Activated CD4-positive, alpha-beta T cell treated with anti-CD3 and anti-CD28 coated beads for 24 hours (primary cell): Measurements from ENCODE around the gene TAGLN3.

ENCODE experiments used
- DNase-seq, 2 donors: peaks; one replicate each; pipeline ENCODE4 v3.0.0-alpha.2; 2020; ENCODE audit warnings: low read depth in 2 of 2

Gene TAGLN3

GRCh38 chr3:111998636-111999483 is at the start of gene TAGLN3:
TAGLN3 (plus strand) TSS chr3:111998922; CDS start chr3:111999423, 501 bp downstream.
- no peak for DNase-seq

GRCh38 chr3:111949712-111950111 is 49.0 kb upstream of the TAGLN3 start:
- DNase-seq = no peak

GRCh38 chr3:111951032-111951431 is 47.7 kb upstream of the TAGLN3 start:
- DNase-seq = no peak

GRCh38 chr3:111952086-111952485 is 46.6 kb upstream of the TAGLN3 start:
- no peak for DNase-seq

GRCh38 chr3:111952866-111953450 is 45.8 kb upstream of the TAGLN3 start:
- no peak for DNase-seq

- no peak for DNase-seq
Observed at GRCh38 chr3:111954228-111954990, 44.3 kb upstream of the TAGLN3 start.

- DNase-seq = no peak
Observed at GRCh38 chr3:111955876-111956275, 42.8 kb upstream of the TAGLN3 start.

GRCh38 chr3:111956449-111956848 is 42.3 kb upstream of the TAGLN3 start:
- DNase-seq = no peak

- DNase-seq = no peak
Observed at GRCh38 chr3:111956995-111957734, 41.6 kb upstream of the TAGLN3 start.

- no peak for DNase-seq
Observed at GRCh38 chr3:111961461-111962164, 37.1 kb upstream of the TAGLN3 start.

GRCh38 chr3:111963424-111963823 is 35.3 kb upstream of the TAGLN3 start:
- DNase-seq = no peak

GRCh38 chr3:111965484-111965883 is 33.2 kb upstream of the TAGLN3 start:
- no peak for DNase-seq

- no peak for DNase-seq
Observed at GRCh38 chr3:111967068-111967467, 31.7 kb upstream of the TAGLN3 start.

GRCh38 chr3:111967651-111968274 is 31.0 kb upstream of the TAGLN3 start:
- DNase-seq = peak; percentile 76

- DNase-seq = no peak
Observed at GRCh38 chr3:111968319-111969054, 30.2 kb upstream of the TAGLN3 start.

- no peak for DNase-seq
Observed at GRCh38 chr3:111970376-111970775, 28.3 kb upstream of the TAGLN3 start.

GRCh38 chr3:111971533-111972130 is 27.1 kb upstream of the TAGLN3 start:
- DNase-seq = no peak

GRCh38 chr3:111972891-111973290 is 25.8 kb upstream of the TAGLN3 start:
- no peak for DNase-seq

GRCh38 chr3:111975131-111975530 is 23.6 kb upstream of the TAGLN3 start:
- no peak for DNase-seq

- DNase-seq = no peak
Observed at GRCh38 chr3:111976254-111976653, 22.5 kb upstream of the TAGLN3 start.
